Mesangial cell (primary cell): ENCODE measurements around the gene KCNS1. TPM values are rescaled to one million over a fixed set of nuclear protein-coding genes. Genes with fewer than 3 reads are reported as not detected.

Experiments used
- total RNA-seq: library from RNA; depleted of rRNA; stranded (reverse); fragments of >200 nt; gene quantifications from 2 replicates; pipeline ENCODE4 v1.2.3, GENCODE V29; 2015

Gene KCNS1, protein sequence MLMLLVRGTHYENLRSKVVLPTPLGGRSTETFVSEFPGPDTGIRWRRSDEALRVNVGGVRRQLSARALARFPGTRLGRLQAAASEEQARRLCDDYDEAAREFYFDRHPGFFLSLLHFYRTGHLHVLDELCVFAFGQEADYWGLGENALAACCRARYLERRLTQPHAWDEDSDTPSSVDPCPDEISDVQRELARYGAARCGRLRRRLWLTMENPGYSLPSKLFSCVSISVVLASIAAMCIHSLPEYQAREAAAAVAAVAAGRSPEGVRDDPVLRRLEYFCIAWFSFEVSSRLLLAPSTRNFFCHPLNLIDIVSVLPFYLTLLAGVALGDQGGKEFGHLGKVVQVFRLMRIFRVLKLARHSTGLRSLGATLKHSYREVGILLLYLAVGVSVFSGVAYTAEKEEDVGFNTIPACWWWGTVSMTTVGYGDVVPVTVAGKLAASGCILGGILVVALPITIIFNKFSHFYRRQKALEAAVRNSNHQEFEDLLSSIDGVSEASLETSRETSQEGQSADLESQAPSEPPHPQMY
- 3.0 and 6.2 TPM in 2 replicates for total RNA-seq

DNA sequence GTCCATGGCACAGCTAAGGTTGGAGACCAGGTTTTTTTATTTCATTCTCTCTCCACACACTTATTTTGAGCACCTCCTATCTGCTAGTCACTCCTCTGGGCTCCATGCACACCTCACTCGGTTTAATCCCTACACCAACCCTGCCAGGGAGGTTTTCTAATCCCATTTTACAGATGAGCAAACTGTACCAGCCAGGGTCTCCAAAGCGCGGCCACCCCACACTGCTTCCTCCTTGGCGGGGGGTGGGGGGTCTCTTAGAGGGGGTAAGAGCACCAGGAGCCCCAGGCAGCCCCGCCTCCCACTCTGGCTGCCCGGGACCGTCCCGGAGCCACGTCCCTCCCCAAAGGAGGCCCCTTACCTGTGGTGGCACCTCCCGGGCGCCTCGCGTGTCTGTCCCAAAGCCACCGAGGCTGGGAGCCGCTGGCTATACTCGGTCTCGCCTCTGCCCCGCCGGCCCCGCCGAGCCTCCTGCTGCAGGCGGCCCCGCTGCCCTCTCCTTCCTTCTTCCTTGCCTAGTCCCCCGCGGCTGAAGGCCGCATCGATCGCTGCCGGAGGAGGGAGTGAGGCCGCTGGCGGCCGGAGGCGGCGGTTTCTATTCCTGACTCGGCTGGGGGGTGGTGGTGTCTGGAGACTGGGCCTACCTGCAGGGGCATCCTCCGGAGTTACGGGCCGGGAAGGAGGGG lies at the start of gene KCNS1:
Gene KCNS1 (minus strand): TSS at position 565 of the 683 bp plus-strand sequence. CDS start 1,891 bp downstream, outside the sequence.

GRCh38 chr20:45124365-45124764 lies 23.4 kb upstream of the KCNS1 start, which contains the start of gene WFDC12:
Gene WFDC12, minus strand, starts transcription at chr20:45124465. Its CDS starts 18 bp downstream, at chr20:45124447.

GRCh38 chr20:45114465-45115385 lies 13.8 kb upstream of the KCNS1 start, which contains the start of gene WFDC5:
Gene WFDC5, minus strand, starts transcription at chr20:45115174. Its CDS starts 91 bp downstream, at chr20:45115083.

Other genes starting within 250 kb of the KCNS1 start
- gene YWHAB, start 215.4 kb downstream of the KCNS1 start, total RNA-seq, result 70.9 and 103 TPM in 2 replicates
- gene PABPC1L, start 191.1 kb downstream of the KCNS1 start, total RNA-seq, result 3.6 and 12.9 TPM in 2 replicates
- gene TOMM34, start 140.7 kb downstream of the KCNS1 start, total RNA-seq, result 44.0 and 97.0 TPM in 2 replicates
- 8.2 and 12.9 TPM in 2 replicates for gene STK4, start 134.6 kb downstream of the KCNS1 start, total RNA-seq
- gene WFDC5, start 14.0 kb upstream of the KCNS1 start, total RNA-seq, result not detected in 2 replicates
- gene WFDC12, start 23.3 kb upstream of the KCNS1 start, total RNA-seq, result not detected in 2 replicates
- not detected in 2 replicates for gene PI3, start 73.8 kb upstream of the KCNS1 start, total RNA-seq
- gene SEMG1, start 105.9 kb upstream of the KCNS1 start, total RNA-seq, result not detected in 2 replicates
- not detected in 2 replicates for gene SEMG2, start 120.2 kb upstream of the KCNS1 start, total RNA-seq
- 0.49 and 4.7 TPM in 2 replicates for gene SLPI, start 153.4 kb upstream of the KCNS1 start, total RNA-seq
- not detected in 2 replicates for gene RBPJL, start 205.7 kb upstream of the KCNS1 start, total RNA-seq
- gene MATN4, start 207.2 kb upstream of the KCNS1 start, total RNA-seq, result not detected in 2 replicates
- gene SDC4, start 247.3 kb upstream of the KCNS1 start, total RNA-seq, result 92.6 and 201 TPM in 2 replicates